HG03039 (cell line): Measurements from ENCODE around the gene HOXB5.

Experiments
- ATAC-seq: cut with Tn5 transposase; IDR thresholded peaks from one replicate; pipeline ENCODE4 v1.9.1; 2021; ENCODE audit warnings: mild to moderate bottlenecking, moderate library complexity; ENCODE audit not compliant: unreplicated experiment

HOXB5 gene

DNA sequence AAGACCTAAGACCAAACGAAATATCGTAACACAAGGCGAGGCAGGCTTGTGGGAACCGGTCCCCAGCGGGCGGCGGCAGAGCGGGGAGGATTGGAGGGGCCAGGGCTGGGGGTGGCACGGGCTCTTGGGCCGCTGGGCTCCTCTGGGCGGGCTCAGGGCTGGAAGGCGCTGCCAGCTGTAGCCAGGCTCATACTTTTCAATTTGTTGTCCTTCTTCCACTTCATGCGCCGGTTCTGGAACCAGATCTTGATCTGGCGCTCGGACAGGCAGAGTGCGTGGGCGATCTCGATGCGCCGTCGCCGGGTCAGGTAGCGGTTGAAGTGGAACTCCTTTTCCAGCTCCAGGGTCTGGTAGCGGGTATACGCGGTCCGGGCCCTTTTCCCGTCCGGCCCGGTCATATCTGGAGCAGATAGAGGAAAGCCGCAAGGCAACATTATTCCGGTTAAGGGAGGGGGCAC, 1.5 kb downstream of the HOXB5 start:
- no peak for ATAC-seq

DNA sequence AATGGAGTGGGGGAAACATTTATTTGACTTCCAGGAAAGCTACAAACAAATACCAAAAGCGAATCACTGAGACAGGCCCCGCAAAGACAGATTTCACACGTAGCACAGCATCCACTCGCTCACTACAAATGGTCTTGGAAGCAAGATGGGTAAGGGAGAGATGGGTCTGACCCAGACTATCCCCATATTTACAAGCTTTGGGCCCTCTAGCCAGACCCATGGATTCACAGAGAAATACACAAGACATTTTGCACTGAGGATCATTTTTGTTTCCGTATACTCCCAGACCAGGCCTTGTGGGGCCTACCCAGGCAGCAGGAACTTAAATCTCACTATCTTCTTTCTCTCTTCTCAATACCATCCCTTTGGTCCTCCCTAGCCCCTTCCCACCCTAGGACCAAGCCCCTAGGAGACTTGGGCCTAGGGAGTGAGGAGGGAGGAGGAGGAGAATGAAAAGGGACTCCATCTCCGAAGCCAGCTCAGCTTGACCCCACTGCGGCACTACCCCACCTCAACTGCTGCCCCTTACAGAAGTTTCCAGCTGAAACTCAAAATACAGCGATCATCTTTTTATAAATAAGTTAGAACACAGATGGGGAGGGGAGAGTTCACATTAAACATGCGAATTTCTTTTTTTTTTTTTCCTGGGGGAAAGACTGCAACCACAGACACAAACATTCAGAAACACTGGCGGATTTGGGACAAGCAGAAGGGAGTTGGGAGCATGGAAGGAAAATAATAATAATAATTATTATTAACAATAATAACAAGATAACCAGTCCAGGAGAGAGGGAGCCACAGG, 2.1 kb downstream of the HOXB5 start:
- no peak for ATAC-seq

DNA sequence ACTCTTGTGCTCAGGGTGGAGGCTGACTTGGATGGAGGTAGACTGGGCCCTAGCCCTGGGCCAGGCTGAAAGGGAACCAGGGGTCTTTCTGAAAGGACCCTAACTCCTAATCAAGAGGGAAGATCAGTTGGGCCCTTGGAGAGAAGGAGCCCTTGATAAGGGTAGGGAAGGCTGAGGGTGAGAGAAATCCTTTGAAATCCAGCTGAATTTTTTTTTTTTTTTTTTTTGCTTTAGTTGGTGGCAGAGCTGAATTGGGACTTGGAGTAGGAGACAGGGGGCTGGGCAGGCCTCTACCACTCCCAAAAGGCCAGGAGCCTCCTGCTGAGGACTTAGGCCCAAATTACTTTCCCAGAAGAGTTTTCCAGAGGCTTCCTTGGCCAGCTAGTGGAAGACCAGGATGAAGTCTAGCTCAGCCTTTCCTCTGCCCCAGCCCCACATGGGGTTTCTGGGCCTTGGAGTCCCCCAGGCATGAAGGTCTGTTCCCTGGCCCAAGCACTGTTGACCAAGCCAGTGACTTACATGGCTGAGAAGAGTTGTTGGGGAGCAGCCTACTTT, 2.9 kb downstream of the HOXB5 start:
- ATAC-seq: no peak

DNA sequence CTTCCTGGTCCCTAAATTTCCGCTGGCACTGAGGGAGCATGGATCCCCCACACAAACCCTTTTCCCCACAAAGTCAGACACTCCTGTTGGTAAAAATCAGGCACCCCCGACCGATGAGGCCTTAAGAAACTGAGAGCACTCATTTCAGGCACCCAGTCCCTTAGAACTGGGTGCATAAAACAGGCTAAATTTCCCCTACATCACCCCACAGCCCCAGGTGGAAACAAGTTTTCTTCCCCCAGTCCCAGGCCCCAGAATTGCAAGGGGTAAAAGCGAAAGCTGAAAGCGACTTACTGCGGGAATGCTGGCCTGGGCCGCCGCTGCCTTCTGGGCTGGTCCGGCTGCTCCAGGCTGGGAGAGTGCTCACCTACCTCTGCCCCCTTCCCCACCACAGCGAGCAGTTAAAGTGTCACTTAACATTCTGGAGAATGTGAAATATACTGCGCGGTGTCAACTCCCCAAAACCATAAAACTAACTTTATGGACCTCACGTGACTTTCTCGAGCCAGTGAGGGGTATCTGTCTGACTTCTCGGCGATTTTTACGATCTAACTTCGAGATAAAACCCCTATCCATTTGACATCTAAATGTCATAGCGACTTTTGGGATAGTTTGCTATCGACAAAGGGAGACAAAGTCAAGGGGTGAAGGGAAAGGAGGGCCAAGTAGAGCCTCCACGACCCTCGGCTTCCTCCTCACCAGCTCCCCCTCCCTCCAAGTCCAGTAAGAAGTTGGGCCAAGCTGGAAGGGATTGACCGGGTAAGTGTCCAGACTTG, 3.6 kb downstream of the HOXB5 start, which contains the start of gene HOXB3:
Gene HOXB3, minus strand, starts transcription at position 411 of the 776 bp plus-strand sequence. CDS start 37,767 bp downstream, outside the sequence.
- ATAC-seq: no peak

GRCh38 chr17:48589060-48589830, 4.3 kb downstream of the HOXB5 start:
- no peak for ATAC-seq

GRCh38 chr17:48588528-48588927, 5.1 kb downstream of the HOXB5 start:
- no peak for ATAC-seq

DNA sequence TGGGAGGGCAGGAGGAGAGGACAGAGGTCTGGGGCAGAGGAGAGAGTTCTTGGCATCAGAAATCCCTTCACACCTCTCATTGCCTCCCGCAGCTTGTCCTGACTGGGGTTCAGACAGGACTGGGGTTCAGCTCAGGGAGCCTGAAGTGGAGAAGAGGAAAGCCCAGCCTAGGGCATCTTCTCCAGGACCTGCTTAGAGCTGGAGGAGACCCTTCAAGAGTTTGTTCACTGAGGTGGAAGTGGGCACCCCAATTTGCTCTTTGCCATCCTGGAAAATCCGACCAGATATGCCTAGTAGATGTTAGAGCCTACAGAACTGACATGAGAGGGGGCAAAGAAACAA, 5.5 kb downstream of the HOXB5 start:
- no peak for ATAC-seq

DNA sequence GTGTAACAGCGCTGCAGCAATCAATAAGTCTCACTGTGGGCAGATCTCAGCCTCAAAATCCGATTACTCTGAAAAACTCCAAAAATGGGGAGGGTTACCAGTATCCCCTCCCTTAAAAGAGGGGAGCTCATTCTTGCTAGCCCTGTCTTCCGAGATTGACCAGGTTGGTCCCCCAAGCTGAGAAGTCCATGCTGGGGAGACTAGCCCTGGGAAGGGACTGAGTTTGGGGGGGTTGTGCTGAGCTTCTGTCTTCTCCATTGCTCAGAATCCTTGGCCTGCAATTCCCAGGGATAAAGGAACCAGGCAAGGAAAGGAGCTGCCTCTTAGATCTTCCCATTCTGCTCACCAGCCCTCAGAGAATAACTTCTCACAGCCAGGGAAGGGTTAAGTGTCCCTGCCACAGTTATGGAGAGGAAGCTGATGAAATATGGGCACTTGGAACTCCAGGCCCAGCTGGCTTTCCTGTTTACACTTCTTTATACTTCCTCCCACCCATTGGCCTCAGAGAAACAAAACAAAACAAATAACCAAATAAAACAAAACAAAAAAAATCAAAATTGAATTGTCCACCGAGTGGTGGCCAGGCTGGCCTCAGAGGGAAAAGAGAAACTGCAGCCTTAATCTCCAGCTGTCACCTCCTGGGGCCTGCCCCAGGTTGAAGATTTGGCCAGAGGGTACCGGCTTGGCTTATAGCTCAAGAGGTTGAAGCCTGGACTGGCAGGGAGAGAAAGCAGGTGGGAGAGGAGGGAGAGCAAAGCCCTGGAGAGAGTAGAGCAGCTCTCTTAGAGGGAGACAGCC, 6.1 kb downstream of the HOXB5 start:
- ATAC-seq: no peak

DNA sequence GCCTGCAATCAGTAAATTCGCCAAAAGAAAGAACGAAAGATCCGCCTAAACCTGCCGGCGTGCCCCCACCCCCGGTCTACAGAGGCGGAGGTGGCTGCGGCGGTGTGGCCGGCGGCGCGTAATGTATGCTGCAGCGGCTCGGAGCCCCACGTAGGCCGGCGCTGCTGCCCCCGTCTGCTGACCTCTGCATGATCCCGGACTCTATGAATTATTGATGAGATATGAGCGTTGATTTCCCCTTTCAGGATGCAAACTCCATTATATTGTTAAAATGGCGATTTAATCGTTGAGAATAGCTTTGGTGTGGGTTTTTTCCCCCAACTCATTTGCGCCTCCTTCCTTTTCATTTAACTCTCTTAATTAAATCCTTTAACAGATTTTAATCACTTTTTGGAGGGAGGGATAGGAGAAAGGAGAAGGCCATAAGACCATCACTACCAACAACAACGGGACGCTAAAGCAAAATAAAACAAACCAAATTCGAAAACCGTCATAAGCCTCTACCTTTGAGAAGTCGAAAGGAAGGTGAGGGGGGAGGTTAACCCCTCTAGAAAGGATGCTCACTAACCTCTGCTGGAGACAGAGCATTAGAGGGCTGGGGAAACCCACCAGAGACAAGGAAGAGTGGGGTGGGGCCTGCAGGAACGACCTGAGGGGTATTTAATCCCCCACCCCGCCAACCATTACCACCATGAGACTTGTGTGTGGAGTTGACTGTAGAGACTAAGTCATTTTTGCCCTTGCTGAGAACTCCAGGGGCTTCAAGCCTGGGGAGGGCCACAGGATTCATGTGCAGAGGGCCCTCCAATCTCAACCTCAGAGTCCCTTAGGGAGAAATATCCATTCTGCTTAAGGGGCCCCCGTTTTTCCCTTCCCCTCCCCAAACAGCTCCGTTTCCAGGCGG, 7.0 kb downstream of the HOXB5 start:
- ATAC-seq: no peak

DNA sequence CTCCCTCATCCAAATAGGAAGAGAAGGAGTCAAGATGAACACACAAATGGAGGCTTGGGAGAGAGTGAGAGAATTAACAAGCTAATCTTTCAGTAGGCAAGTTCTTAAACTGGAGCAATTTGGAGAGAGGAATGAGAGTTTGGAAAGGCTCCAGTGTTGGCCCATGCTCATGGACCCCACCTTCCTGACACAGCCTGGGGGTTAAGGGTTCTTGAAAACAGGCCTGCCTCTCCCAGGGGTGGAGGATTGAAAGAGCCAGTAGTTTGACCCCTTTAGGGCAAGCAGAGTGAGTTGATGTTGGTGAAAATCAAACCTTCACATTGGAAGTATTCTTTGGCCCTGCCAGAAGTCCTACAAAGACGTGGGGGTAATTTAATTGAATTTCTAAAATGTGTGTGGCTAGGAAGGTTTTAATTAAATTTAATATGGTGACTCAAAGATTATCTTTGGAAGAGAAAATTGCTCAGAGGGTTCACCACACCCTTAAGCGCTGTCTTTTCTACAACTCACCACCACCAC, 9.3 kb downstream of the HOXB5 start:
- no peak for ATAC-seq

DNA sequence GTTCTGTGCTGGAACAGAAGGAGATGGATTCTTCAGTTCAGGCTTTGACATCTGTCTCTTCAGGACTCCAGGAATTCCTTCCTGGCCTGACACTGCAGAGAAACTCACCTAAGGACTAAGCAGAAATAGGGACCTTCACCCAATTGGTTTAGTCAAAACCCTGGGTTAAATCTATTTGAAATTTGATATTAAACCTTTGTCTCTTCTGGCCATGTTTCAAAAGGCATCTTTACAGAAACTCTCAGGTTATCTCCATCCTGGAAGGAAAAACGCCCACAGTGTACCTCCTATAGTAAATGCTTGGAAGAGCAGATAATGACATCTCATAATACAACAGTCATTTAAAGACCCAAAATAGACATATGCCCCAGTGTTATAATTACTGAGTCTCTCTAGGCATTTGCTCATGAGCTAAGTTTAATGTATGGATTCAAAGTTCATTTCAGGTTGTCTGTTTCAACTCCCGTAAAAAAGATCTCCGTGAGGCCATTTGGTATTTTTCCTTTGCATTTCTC, 9.8 kb downstream of the HOXB5 start:
- no peak for ATAC-seq

GRCh38 chr17:48582750-48583069, 10.9 kb downstream of the HOXB5 start:
- ATAC-seq: no peak

DNA sequence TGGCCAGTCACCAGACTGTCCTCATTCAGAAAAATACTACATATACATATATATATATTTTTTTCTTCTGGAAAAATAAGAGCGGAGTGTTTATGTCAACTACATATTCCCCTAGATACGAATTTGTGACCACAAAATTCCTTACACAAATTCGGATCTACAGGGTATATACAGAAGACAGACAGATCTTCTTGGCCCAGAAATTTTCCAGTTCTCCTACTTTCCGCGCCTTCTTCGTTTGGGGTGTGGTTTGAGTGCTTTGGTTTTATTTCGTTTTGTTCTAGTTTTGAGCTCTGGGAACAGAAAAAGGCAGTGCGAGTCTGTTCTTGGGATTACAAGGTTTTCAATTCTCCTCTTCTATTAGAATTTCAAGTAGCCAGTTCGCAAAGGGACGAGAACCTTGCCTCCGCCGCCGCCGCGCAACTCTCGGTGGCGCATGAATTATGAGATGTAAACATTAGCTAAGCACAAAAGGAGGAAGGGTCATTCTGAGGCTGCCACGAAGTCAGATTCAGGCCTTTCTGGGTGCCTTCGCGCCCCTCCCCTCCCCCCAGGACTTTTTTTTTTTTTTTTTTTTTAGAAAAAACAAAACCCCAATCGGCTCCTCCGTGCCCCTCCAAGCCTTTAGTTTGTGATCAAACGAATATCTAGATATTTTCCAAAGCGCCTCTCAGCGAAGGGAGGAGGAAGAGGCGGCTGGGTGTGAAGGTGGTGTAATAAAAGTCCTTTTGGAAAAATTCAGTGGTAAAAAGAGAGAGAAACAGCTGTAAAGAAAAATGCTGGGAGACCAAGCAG, 13.6 kb downstream of the HOXB5 start:
- no peak for ATAC-seq

DNA sequence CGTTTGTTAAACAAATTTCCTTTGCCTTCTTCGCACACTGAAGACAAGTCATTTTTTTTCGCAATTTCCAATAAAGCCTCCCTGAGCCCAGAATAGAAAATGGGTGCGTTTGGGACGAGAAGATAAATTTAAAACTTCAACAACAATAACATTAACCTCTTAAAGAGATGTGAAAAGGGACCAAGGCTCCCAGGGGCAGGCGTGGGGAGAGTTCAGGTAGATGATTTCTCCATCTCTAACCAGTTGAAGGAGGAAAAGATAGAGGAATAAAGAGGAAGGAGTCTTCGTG, 14.2 kb downstream of the HOXB5 start:
- no peak for ATAC-seq

GRCh38 chr17:48578616-48579470, 14.7 kb downstream of the HOXB5 start:
- no peak for ATAC-seq

DNA sequence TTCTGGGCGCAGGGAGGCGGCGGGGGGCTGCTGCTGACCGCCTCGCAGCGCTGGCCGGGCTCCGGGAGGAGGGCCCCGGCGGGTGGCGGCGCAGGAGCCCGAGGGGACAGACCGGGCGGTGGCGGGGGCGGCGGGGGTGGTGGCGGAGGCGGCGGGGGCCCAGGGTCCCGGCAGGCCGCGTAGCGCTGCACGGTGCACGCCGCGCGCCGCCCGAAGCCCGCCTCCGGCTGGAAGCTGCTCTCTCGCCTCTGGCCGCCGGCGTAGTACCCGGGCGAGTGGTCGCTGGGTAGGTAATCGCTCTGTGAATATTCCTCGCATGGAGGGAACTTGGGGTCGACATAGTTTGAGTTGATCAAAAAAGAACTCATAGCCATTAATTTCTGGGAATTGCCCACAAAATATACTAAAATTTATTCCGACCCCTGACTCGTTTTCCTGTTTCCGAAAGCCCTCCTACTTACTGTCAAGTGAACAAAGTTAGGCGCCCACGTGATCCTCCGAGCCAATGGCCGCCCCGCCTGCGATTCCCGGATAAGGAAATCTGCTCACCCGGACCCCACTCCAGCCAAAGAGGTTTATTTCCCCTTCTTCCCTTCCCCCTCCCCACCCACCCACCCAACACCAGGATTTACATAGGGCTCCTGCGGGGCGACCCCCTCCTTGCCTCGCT, 15.5 kb downstream of the HOXB5 start, which contains the start of gene HOXB4:
Gene HOXB4, minus strand, starts transcription at position 405 of the 670 bp plus-strand sequence. Its CDS starts 31 bp downstream, at position 374.
- ATAC-seq: no peak
